NCI-H1417 treated with DMSO at 0.1 percent for 48 hours (cell line): Measurements from ENCODE around the gene TK2.

Experiments
- DNase-seq: peaks from one replicate; lab custom pipeline; 2025; lab: John Stamatoyannopoulos, UW

TK2 gene

GRCh38 chr16:66544016-66544757, 5.7 kb downstream of the TK2 start:
- no peak for DNase-seq

GRCh38 chr16:66543541-66543940, 6.4 kb downstream of the TK2 start:
- no peak for DNase-seq

- no peak for DNase-seq
Observed at GRCh38 chr16:66542396-66542795, 7.5 kb downstream of the TK2 start.

GRCh38 chr16:66541388-66542355, 8.2 kb downstream of the TK2 start:
- DNase-seq: no peak

GRCh38 chr16:66539623-66540469, 10.1 kb downstream of the TK2 start:
- no peak for DNase-seq

- no peak for DNase-seq
Observed at GRCh38 chr16:66538910-66539309, 11.0 kb downstream of the TK2 start.

GRCh38 chr16:66537236-66537635, 12.7 kb downstream of the TK2 start:
- no peak for DNase-seq

- DNase-seq: no peak
Observed at GRCh38 chr16:66536525-66536924, 13.4 kb downstream of the TK2 start.

- DNase-seq: no peak
Observed at GRCh38 chr16:66534376-66534799, 15.5 kb downstream of the TK2 start.

GRCh38 chr16:66529475-66529874, 20.4 kb downstream of the TK2 start:
- no peak for DNase-seq

GRCh38 chr16:66528294-66528693, 21.6 kb downstream of the TK2 start:
- no peak for DNase-seq

- DNase-seq: no peak
Observed at GRCh38 chr16:66525396-66526180, 24.3 kb downstream of the TK2 start.

GRCh38 chr16:66524601-66525164, 25.2 kb downstream of the TK2 start:
- no peak for DNase-seq

GRCh38 chr16:66523861-66524354, 26.0 kb downstream of the TK2 start:
- no peak for DNase-seq

- no peak for DNase-seq
Observed at GRCh38 chr16:66522816-66523590, 26.9 kb downstream of the TK2 start.

GRCh38 chr16:66521951-66522771, 27.8 kb downstream of the TK2 start:
- DNase-seq: no peak

GRCh38 chr16:66521252-66521713, 28.6 kb downstream of the TK2 start:
- DNase-seq: no peak

GRCh38 chr16:66520406-66521170, 29.3 kb downstream of the TK2 start:
- no peak for DNase-seq
